GM20000 (cell line): ENCODE results near the gene NXPH2.

Experiments used
- DNase-seq: peaks from one replicate; pipeline ENCODE4 v3.0.0; 2012; ENCODE audit warnings: low spot score
- CTCF ChIP-seq: IDR thresholded peaks from 2 replicates; pipeline ENCODE4 v1.5.1; 2012; ENCODE audit warnings: mild to moderate bottlenecking, control low read depth; ENCODE audit errors: extremely low read depth, missing control alignments

Gene NXPH2

GRCh38 chr2:138779406-138779780 lies 797 bp downstream of the NXPH2 start:
- no peak for DNase-seq

GRCh38 chr2:138777996-138778395 lies 2.2 kb downstream of the NXPH2 start:
- TF ChIP-seq CTCF = no peak
- no peak for DNase-seq

More at GRCh38 chr2:138779406-138779780, 797 bp downstream of the NXPH2 start:
- TF ChIP-seq CTCF = no peak

GRCh38 chr2:138775736-138776135 lies 4.5 kb downstream of the NXPH2 start:
- no peak for TF ChIP-seq CTCF
- DNase-seq = no peak

- no peak for TF ChIP-seq CTCF
- DNase-seq = no peak
Observed at GRCh38 chr2:138771534-138771933, 8.7 kb downstream of the NXPH2 start.

GRCh38 chr2:138767101-138767500 lies 13.1 kb downstream of the NXPH2 start:
- DNase-seq = no peak

GRCh38 chr2:138766464-138766863 lies 13.7 kb downstream of the NXPH2 start:
- DNase-seq = no peak
- no peak for TF ChIP-seq CTCF

More at GRCh38 chr2:138767101-138767500, 13.1 kb downstream of the NXPH2 start:
- TF ChIP-seq CTCF = no peak

GRCh38 chr2:138763971-138764370 lies 16.2 kb downstream of the NXPH2 start:
- no peak for TF ChIP-seq CTCF
- no peak for DNase-seq
